HepG2 (cell line): ENCODE measurements around the gene LOC128125822.

ENCODE experiments used
- CEBPG ChIP-seq: IDR thresholded peaks from 2 replicates; pipeline ENCODE4 v1.6.1; 2016
- JDP2 ChIP-seq: sonication (generic); formaldehyde crosslinking; IDR thresholded peaks from 2 replicates; pipeline ENCODE4 v1.8.1; 2022; ENCODE audit warnings: missing genetic modification reagents, borderline replicate concordance
- KDM3A ChIP-seq: IDR thresholded peaks from 2 replicates; pipeline ENCODE4 v1.6.1; 2018; ENCODE audit warnings: low read depth, missing compliant biosample characterization
- MIXL1 ChIP-seq: IDR thresholded peaks from 2 replicates; pipeline ENCODE4 v1.6.1; 2016
- MXD3 ChIP-seq: IDR thresholded peaks from 2 replicates; pipeline ENCODE4 v1.6.1; 2016; ENCODE audit warnings: mild to moderate bottlenecking, missing biosample characterization, missing genetic modification reagents
- NR2F2 ChIP-seq: IDR thresholded peaks from 2 replicates; pipeline ENCODE4 v1.6.1; 2012; ENCODE audit warnings: low read depth, inconsistent platforms, borderline replicate concordance
- POLR2G ChIP-seq: fragments of 200-400 bp; formaldehyde crosslinking; IDR thresholded peaks from 2 replicates; pipeline ENCODE4 v1.6.1; 2018; ENCODE audit warnings: mild to moderate bottlenecking, low read depth, low read length, moderate library complexity
- RAD51 ChIP-seq: fragments of 450-650 bp; IDR thresholded peaks from 2 replicates; pipeline ENCODE4 v1.6.1; 2016; ENCODE audit warnings: borderline replicate concordance
- SRSF9 ChIP-seq: fragments of 200-400 bp; formaldehyde crosslinking; IDR thresholded peaks from 2 replicates; pipeline ENCODE4 v1.6.1; 2018; ENCODE audit warnings: borderline replicate concordance, mild to moderate bottlenecking, low read depth, low read length; ENCODE audit not compliant: insufficient read depth, poor library complexity, severe bottlenecking
- TARDBP ChIP-seq: sonication (generic); formaldehyde crosslinking; IDR thresholded peaks from 2 replicates; pipeline ENCODE4 v1.8.0; 2022; ENCODE audit warnings: mild to moderate bottlenecking, missing genetic modification reagents
- TFE3 ChIP-seq: IDR thresholded peaks from 2 replicates; pipeline ENCODE4 v1.6.1; 2016
- TP53 ChIP-seq: sonication (generic); formaldehyde crosslinking; conservative IDR thresholded peaks from 2 replicates; pipeline ENCODE4 v1.4.0; 2020; ENCODE audit warnings: missing genetic modification reagents
- YEATS4 ChIP-seq: sonication (generic); formaldehyde crosslinking; IDR thresholded peaks from 2 replicates; pipeline ENCODE4 v1.4.0; 2020; ENCODE audit warnings: missing genetic modification reagents, borderline replicate concordance
- ZBTB39 ChIP-seq: sonication (generic); formaldehyde crosslinking; IDR thresholded peaks from 2 replicates; pipeline ENCODE4 v1.5.0; 2020; ENCODE audit warnings: missing genetic modification reagents
- ZNF205 ChIP-seq: IDR thresholded peaks from 2 replicates; pipeline ENCODE4 v1.6.1; 2018; ENCODE audit warnings: missing biosample characterization, missing genetic modification reagents
- ZNF326 ChIP-seq: sonication (generic); formaldehyde crosslinking; IDR thresholded peaks from 2 replicates; pipeline ENCODE4 v1.4.0; 2020; ENCODE audit warnings: missing genetic modification reagents, borderline replicate concordance
- ZNF44 ChIP-seq: sonication (generic); formaldehyde crosslinking; IDR thresholded peaks from 2 replicates; pipeline ENCODE4 v1.5.1; 2020; ENCODE audit warnings: mild to moderate bottlenecking, missing genetic modification reagents
- ZNF770 ChIP-seq: sonication (generic); formaldehyde crosslinking; IDR thresholded peaks from 2 replicates; pipeline ENCODE4 v1.5.0; 2020; ENCODE audit warnings: mild to moderate bottlenecking, missing genetic modification reagents
- TF ChIP-seq, protein P1 (sequence below): IDR thresholded peaks from 2 replicates; pipeline ENCODE4 v1.6.1; 2016; ENCODE audit warnings: low read depth, control low read depth
- TF ChIP-seq, protein P2 (sequence below): sonication (generic); formaldehyde crosslinking; IDR thresholded peaks from 2 replicates; pipeline ENCODE4 v1.4.0; 2020; ENCODE audit warnings: missing genetic modification reagents

LOC128125822 gene

GRCh38 chr6:63527658-63528514 is 44.4 kb upstream of the LOC128125822 start (continued):
- TF ChIP-seq ZBTB39 (CRISPR knock-in tag) = no peak
- TF ChIP-seq RAD51 = no peak
- peak; percentile 82 for TF ChIP-seq TARDBP (CRISPR knock-in tag)
- TF ChIP-seq YEATS4 (CRISPR knock-in tag) = no peak
- TF ChIP-seq KDM3A (CRISPR knock-in tag) = 0 out of 2 replicates have a peak, but pooled peaks have one; percentile 55
- TF ChIP-seq ZNF326 = no peak
- peak; percentile 88 for TF ChIP-seq CEBPG
- TF ChIP-seq JDP2 = no peak
- no peak for TF ChIP-seq SRSF9
- TF ChIP-seq ZNF44 (CRISPR knock-in tag) = peak; percentile 58; the same call in 1 of the 2 replicates
- TF ChIP-seq, protein P1, sequence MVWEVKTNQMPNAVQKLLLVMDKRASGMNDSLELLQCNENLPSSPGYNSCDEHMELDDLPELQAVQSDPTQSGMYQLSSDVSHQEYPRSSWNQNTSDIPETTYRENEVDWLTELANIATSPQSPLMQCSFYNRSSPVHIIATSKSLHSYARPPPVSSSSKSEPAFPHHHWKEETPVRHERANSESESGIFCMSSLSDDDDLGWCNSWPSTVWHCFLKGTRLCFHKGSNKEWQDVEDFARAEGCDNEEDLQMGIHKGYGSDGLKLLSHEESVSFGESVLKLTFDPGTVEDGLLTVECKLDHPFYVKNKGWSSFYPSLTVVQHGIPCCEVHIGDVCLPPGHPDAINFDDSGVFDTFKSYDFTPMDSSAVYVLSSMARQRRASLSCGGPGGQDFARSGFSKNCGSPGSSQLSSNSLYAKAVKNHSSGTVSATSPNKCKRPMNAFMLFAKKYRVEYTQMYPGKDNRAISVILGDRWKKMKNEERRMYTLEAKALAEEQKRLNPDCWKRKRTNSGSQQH (CRISPR knock-in tag) = peak; percentile 71; the same call in 1 of the 2 replicates
- TF ChIP-seq MIXL1 (CRISPR knock-in tag) = peak; percentile 80
- TF ChIP-seq, protein P2, sequence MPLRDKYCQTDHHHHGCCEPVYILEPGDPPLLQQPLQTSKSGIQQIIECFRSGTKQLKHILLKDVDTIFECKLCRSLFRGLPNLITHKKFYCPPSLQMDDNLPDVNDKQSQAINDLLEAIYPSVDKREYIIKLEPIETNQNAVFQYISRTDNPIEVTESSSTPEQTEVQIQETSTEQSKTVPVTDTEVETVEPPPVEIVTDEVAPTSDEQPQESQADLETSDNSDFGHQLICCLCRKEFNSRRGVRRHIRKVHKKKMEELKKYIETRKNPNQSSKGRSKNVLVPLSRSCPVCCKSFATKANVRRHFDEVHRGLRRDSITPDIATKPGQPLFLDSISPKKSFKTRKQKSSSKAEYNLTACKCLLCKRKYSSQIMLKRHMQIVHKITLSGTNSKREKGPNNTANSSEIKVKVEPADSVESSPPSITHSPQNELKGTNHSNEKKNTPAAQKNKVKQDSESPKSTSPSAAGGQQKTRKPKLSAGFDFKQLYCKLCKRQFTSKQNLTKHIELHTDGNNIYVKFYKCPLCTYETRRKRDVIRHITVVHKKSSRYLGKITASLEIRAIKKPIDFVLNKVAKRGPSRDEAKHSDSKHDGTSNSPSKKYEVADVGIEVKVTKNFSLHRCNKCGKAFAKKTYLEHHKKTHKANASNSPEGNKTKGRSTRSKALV (CRISPR knock-in tag) = no peak
- no peak; the same call in 1 of the 2 replicates for TF ChIP-seq TP53 (CRISPR knock-in tag)
- peak; percentile 67 for TF ChIP-seq POLR2G
- no peak for TF ChIP-seq MXD3
- peak; percentile 59; the same call in 1 of the 2 replicates for TF ChIP-seq NR2F2
- no peak for TF ChIP-seq ZNF205 (CRISPR knock-in tag)
- no peak for TF ChIP-seq ZNF770 (CRISPR knock-in tag)
- TF ChIP-seq TFE3 = peak; percentile 95
